Chondrocyte (in vitro differentiated cells): Measurements from ENCODE around the gene MOSPD2. TPM values are rescaled to one million over a fixed set of nuclear protein-coding genes. Genes with fewer than 3 reads are reported as not detected.

ENCODE experiments used
- DNase-seq: peaks from one replicate; pipeline ENCODE4 v3.0.0; 2021; ENCODE audit warnings: mixed read lengths, low spot score
- H3K27ac Mint-ChIP-seq: one replicate; pipeline ENCODE4 v1.8.0; 2021; ENCODE audit warnings: mild to moderate bottlenecking, moderate library complexity, mixed read lengths; ENCODE audit not compliant: unreplicated experiment
- H3K27me3 Mint-ChIP-seq: 2 replicates; pipeline ENCODE4 v1.8.0; 2021; ENCODE audit warnings: low read depth, mixed read lengths
- H3K36me3 Mint-ChIP-seq: 2 replicates; pipeline ENCODE4 v1.8.0; 2021; ENCODE audit warnings: low read depth, mixed read lengths
- H3K4me1 Mint-ChIP-seq: 2 replicates; pipeline ENCODE4 v1.8.0; 2021; ENCODE audit warnings: low read depth, mild to moderate bottlenecking, mixed read lengths
- H3K4me3 Mint-ChIP-seq: one replicate; pipeline ENCODE4 v1.8.0; 2021; ENCODE audit warnings: mild to moderate bottlenecking, moderate library complexity, mixed read lengths; ENCODE audit not compliant: unreplicated experiment
- H3K9me3 Mint-ChIP-seq: 2 replicates; pipeline ENCODE4 v1.8.0; 2021; ENCODE audit warnings: low read depth, mixed read lengths
- CTCF ChIP-seq: fragments of 200-600 bp; sonication (generic); IDR thresholded peaks from 2 replicates; pipeline ENCODE4 v1.5.0; 2021; ENCODE audit warnings: antibody characterized with exemption, mild to moderate bottlenecking, moderate library complexity
- total RNA-seq: library from RNA; stranded (reverse); gene quantifications from 3 replicates; pipeline ENCODE4 v1.2.1, GENCODE V29; 2021

Gene MOSPD2
- total RNA-seq, 1 donor from 2014 or later = 27.2 TPM

- no peak overlapping the region for H3K4me3 Mint-ChIP-seq
- no peak for TF ChIP-seq CTCF
- DNase-seq = no peak
- no peaks in the 10 kb centered on the region for H3K36me3 Mint-ChIP-seq
- H3K27me3 Mint-ChIP-seq = no peaks in the 10 kb centered on the region
- no peak overlapping the region for H3K27ac Mint-ChIP-seq
- H3K4me1 Mint-ChIP-seq = peaks cover 31% of the 10 kb centered on the region
- H3K9me3 Mint-ChIP-seq = peaks cover 14% of the 10 kb centered on the region
Measured at GRCh38 chrX:14926471-14926870, 53.2 kb downstream of the MOSPD2 start.

DNA sequence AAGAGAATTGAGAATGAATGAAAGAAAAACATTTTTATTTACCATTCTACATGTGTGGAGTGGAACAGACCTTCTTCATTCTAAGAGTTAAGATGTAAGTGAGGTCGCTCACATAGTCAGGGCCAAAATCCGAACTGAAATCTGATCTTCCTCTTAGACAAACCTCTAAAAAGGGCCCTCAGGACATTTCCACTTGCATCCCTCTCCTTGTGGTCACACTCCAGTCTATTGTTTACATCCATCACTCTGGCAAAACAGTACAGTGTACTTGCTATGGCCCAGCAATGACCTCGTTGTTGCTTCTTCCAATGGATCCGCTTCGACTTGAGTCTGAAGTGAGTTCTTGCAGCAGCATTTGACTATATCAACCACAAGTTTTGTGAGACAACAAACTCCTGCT, 54.2 kb downstream of the MOSPD2 start:
- Mint-ChIP-seq H3K9me3 (peaks cover 14% of the 10 kb centered on the region), H3K4me3 (no peak overlapping the region), H3K36me3 (no peaks in the 10 kb centered on the region), H3K27me3 (no peaks in the 10 kb centered on the region), H3K27ac (no peak overlapping the region), H3K4me1 (peaks cover 28% of the 10 kb centered on the region)
- TF ChIP-seq CTCF = no peak
- DNase-seq = no peak

GRCh38 chrX:14930663-14931062, 57.4 kb downstream of the MOSPD2 start:
- Mint-ChIP-seq H3K36me3 (no peaks in the 10 kb centered on the region), H3K27me3 (no peaks in the 10 kb centered on the region), H3K4me1 (peaks cover 21% of the 10 kb centered on the region), H3K9me3 (peaks cover 9% of the 10 kb centered on the region), H3K27ac (no peak overlapping the region), H3K4me3 (no peak overlapping the region)
- no peak for DNase-seq
- no peak for TF ChIP-seq CTCF

- no peak for DNase-seq
- no peaks in the 10 kb centered on the region for H3K27me3 Mint-ChIP-seq
- no peaks in the 10 kb centered on the region for H3K36me3 Mint-ChIP-seq
- no peak overlapping the region for H3K27ac Mint-ChIP-seq
- peaks cover 13% of the 10 kb centered on the region for H3K9me3 Mint-ChIP-seq
- H3K4me1 Mint-ChIP-seq = peaks cover 18% of the 10 kb centered on the region
- no peak overlapping the region for H3K4me3 Mint-ChIP-seq
- TF ChIP-seq CTCF = no peak
Measured at GRCh38 chrX:14932136-14932535, 58.9 kb downstream of the MOSPD2 start.

DNA sequence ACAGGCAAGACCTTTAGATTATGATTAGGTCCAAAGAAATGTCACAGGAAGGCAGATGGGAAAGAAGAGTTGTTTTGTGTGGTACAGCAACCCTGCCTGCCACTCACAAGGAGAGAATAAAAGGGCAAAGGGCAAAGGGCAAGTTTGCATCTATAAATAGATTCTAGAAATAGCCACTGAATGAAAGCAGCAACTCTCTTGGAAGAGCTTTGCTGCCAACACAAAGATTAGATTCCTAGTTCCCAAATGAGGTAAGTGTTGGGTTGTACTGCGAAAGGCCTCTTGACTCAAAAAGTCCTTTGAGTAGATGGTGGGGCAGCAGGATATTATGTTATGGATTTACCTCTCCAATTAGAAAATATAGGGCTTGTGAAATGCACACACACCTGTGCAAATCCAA, 61.2 kb downstream of the MOSPD2 start:
- Mint-ChIP-seq H3K9me3 (peaks cover 3% of the 10 kb centered on the region), H3K4me3 (no peak overlapping the region), H3K27me3 (no peaks in the 10 kb centered on the region), H3K27ac (no peak overlapping the region), H3K4me1 (peaks cover 16% of the 10 kb centered on the region), H3K36me3 (no peaks in the 10 kb centered on the region)
- no peak for TF ChIP-seq CTCF
- DNase-seq = no peak
